HG03439 (cell line): ENCODE measurements around the gene STPG4.
"Not testable (repeated sequence)": the region's sequence is repeated elsewhere in the genome, so short reads cannot be mapped to it uniquely, and the experiment has no call there.

Experiments
- ATAC-seq: cut with Tn5 transposase; IDR thresholded peaks from one replicate; pipeline ENCODE4 v1.9.1; 2021; ENCODE audit warnings: mild to moderate bottlenecking, moderate library complexity; ENCODE audit not compliant: unreplicated experiment

The STPG4 gene

GRCh38 chr2:47128705-47129104 lies 26.4 kb downstream of the STPG4 start:
- no peak for ATAC-seq

DNA sequence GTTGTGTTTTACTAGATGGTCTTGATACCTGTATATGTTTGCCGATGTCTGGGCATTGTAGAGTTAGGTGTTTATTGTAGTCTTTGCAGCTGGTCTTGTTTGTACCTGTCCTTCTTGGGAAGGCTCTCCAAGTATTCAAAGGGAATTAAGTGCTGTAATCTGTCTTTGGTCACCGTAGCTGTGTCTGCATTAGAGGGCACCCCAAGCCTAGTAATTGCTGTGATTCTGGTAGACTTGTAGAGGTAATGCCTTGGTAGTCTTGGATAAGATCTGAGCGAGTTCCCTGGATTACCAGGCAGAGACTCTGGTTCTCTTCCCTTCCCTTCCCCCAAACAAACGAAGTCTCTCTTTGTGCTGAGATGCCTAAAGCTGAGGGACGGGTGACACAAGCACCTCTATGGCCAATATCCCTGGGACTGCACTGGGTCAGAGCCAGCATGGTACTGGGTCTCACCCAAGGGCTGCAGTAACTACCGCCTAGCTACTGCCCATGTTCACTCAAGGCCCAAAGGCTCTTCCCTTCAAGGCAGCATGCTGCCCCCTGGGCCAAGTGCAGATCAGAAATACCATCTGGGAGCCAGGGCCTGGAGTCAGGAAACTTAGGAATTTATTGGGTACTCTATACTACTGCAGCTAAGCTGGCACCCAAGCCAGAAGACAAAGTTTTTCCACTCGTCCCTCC lies 27.1 kb downstream of the STPG4 start:
- no peak for ATAC-seq

GRCh38 chr2:47126783-47127182 lies 28.3 kb downstream of the STPG4 start:
- no peak for ATAC-seq

- not testable (repeated sequence) for ATAC-seq
Observed at GRCh38 chr2:47124740-47125139, 30.4 kb downstream of the STPG4 start.

DNA sequence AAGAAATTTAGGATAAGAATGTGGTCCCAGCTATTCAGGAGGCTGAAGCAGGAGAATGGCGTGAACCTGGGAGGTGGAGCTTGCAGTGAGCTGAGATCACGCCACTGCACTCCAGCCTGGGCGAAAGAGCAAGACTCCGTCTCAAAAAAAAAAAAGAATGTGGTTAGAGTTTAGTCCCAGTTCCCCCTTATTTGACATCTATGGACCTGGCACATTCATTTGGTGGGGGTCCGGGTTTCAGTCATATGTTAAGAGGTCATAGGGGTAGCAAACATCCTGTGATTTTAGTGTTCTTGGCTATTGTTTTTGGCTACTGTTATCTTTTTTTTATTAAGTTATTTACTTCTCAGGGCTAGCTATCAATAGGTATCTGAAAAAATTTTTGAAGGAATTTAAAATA lies 34.7 kb downstream of the STPG4 start:
- not testable (repeated sequence) for ATAC-seq

- no peak for ATAC-seq
Observed at GRCh38 chr2:47119001-47119400, 36.1 kb downstream of the STPG4 start.

- no peak for ATAC-seq
Observed at GRCh38 chr2:47118581-47118980, 36.5 kb downstream of the STPG4 start.

- no peak for ATAC-seq
Observed at GRCh38 chr2:47112665-47113435, 42.3 kb downstream of the STPG4 start.

DNA sequence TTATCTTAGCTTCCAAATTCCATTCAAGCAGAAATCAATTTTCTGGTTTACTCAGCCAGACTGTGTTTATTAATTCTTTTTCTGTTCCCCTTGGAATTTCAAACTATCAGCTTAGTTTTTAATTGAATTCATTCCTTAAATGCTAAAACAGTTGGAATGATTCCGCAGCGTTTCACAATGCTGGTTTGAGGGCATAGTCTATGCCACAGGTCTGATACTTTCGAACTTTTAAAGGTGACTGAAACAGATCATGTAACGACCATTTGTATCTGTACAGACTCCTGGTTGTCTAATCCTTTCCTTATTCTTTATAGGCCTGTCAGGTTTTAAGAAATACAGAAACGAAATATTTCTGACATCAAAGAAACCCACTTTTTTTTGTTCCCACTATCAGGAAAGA lies 45.4 kb downstream of the STPG4 start:
- ATAC-seq: no peak

DNA sequence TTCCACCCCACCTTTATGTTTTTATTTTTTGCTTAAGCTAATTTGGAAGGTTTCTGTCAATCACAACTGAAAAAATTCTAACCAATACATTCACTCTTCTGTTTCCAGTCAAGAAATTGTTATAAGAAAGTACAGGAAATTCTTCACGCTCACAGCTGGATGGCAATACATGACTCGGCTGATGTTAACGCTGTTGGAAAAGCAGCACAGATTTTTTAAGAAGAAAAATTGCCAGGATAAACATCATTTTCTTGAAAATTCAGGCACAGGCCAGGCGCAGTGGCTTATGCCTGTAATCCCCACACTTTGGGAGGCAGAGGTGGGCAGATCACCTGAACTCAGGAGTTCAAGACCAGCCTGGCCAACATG lies 46.1 kb downstream of the STPG4 start:
- ATAC-seq: no peak

DNA sequence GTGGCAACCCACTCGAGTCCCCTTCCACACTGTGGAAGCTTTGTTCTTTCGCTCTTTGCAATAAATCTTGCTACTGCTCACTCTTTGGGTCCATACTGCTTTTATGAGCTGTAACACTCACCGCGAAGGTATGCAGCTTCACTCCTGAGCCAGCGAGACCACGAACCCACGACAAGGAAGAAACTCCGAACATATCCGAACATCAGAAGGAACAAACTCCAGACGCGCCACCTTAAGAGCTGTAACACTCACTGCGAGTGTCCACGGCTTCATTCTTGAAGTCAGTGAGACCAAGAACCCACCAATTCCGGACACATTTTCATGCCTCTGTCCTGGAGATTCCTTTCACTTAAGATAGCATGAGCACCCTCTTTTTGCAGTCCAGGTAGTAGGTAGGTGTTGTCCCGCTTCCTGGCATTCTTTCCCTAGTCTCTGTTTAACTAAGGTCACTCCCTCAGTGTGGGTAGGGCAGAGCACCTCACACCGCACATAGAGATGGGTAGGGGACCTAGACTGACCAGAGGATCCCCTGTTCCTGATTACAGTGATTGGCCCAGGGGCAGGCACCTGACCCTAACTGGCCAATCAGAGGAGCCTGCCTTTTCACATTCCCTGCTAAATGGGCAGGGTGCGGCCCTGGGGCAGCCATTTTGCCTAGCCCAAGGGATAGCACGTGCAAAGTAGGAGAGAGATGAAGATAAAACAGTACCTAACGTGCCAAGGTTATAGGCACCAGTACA lies 46.7 kb downstream of the STPG4 start:
- not testable (repeated sequence) for ATAC-seq

- not testable (repeated sequence) for ATAC-seq
Observed at GRCh38 chr2:47107201-47107600, 47.9 kb downstream of the STPG4 start.

DNA sequence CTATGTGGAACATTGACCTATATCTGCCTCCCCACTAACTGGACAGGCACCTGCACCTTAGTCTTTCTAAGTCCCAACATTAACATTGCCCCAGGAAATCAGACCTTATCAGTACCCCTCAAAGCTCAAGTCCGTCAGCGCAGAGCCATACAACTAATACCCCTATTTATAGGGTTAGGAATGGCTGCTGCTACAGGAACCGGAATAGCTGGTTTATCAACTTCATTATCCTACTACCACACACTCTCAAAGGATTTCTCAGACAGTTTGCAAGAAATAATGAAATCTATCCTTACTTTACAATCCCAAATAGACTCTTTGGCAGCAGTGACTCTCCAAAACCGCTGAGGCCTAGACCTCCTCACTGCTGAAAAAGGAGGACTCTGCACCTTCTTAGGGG lies 48.9 kb downstream of the STPG4 start:
- ATAC-seq: not testable (repeated sequence)

GRCh38 chr2:47099712-47100111 lies 55.4 kb downstream of the STPG4 start:
- not testable (repeated sequence) for ATAC-seq

- no peak for ATAC-seq
Observed at GRCh38 chr2:47098953-47099352, 56.2 kb downstream of the STPG4 start.

DNA sequence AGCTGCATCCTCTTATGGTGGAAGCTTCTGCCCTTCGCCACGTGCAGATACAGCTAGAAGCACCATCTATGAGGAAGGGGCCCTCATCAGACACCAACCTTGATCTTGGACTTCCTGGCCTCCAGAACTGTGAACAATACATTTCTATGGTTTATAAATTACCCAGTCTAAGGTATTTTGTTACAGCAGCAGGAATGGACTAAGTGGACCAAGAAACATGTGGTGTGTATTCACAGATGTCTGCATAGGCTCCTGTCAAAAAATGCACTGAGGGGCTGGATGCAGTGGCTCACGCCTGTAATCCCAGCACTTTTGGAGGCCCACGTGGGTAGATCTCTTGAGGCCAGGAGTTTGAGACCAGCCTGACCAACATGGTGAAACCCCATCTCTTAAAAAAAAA lies 57.5 kb downstream of the STPG4 start:
- no peak for ATAC-seq

DNA sequence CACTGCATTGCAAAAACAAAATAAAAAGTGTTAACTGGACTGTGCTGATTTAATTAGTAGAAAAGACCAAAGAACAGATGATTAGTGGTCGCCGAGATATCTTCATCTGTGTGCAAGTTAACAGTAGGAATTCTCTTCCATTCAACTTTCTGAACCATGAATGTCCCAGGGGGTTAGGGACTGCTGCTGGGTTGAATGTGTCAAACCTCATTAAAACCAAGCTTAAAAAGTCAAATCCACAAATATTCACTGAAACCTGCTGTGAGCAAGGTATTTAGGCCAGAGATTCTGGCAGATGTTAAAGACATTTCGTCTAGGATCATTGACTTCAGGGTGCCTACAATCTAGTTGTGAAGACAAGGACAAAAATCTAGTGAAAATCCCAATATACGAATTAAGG lies 58.7 kb downstream of the STPG4 start:
- no peak for ATAC-seq

GRCh38 chr2:47095349-47096020 lies 59.6 kb downstream of the STPG4 start:
- no peak for ATAC-seq

DNA sequence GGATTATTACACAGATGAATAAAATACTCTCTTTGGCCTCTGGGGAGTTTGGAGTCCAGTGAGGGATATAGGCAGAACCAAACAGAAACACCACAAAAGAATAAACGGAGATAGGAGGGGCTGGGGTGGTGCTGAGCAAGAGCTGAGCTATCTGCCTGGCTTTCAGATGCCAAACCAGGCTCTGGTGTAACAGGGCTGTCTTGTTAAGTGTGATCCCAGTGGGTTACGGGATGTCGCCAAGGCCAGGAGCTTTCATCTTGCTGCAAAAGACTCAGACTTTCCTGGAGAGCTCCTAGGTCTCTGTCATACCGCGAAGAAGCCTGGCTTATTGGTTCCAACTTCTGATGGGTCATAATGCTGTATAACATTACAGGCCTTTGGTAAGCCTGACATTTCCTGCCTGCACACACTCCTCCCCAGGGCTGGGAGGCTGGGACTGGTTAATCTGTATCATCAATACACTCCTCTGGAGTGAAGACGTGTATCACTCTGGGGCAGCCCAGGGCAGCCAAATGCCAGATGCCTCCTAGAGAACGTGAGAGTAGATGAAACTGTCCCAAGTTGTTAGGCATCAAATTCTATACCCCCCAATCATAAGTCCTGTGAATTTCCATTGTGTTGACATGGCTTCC lies 60.5 kb downstream of the STPG4 start:
- ATAC-seq: no peak

DNA sequence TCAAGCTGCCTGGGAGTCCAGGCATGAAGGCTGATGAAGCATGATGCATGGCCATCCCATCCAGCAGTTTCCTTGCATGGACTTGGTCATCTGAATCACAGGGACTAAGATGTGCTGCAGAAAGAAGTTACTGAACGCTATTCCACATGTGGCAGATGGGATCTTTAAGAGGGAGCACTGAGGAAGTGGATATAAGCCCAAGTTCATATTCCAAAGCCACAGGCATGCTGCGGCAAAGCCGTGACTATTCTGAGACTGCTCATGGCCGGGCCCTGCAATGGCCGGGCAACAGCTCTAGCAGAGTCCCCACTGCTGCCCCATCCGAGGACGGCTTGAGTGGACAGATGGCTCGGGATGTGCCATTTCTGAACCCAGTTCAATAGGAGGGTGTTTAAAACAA lies 61.5 kb downstream of the STPG4 start:
- ATAC-seq: no peak

DNA sequence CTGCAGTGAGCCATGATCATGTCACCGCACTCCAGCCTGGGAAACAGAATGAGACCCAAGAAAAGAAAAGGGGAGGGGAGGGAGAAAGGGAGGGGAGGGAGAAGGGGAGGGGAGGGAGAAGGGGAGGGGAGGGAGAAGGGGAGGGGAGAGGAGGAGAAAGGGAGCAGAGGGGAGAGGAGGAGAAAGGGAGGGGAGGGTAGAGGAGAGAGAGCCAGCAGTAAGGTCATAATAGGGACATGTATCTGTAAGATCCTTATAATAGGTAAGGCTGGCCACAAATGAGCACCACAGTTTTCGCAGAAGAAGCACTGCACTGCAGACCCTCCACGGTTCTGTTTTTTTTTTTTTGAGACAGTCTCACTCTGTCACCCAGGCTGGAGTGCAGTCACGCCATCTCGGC lies 62.6 kb downstream of the STPG4 start:
- no peak for ATAC-seq
